HCT116 (cell line): Measurements from ENCODE around the gene PBLD. TPM values are rescaled to one million over a fixed set of nuclear protein-coding genes. Genes with fewer than 3 reads are reported as not detected.

Experiments used
- ATAC-seq: fragments of 200-7000 bp; cut with Tn5 transposase; 2 replicates; pipeline ENCODE4 v1.9.1; 2020; ENCODE audit warnings: mild to moderate bottlenecking, moderate library complexity
- BruUV-seq: library from RNA; stranded (reverse); fragments of 400-500 nt; replicated peaks from 2 replicates; lab custom pipeline; 2021; lab: Mats Ljungman, UMichigan
- CTCF ChIA-PET: fragments of 300-600 bp; sonication (Branson Sonifier 250); formaldehyde crosslinking; loops from one replicate; lab custom pipeline; 2021; ENCODE audit warnings: antibody characterized with exemption; lab: Charles Lee
- POLR2A ChIA-PET: fragments of 300-600, 350-600 bp; sonication (Branson Sonifier 250); formaldehyde crosslinking; loops from one replicate; lab custom pipeline; 2021; ENCODE audit warnings: antibody characterized with exemption; lab: Charles Lee
- RAD21 ChIA-PET, 2 experiments: fragments of 300-600 bp; sonication (Branson Sonifier 250); formaldehyde crosslinking; loops; one replicate each; lab custom pipeline; 2023; ENCODE audit warnings: low total read pairs in 2 of 2; ENCODE audit not compliant: uncharacterized antibody in 2 of 2, unreplicated experiment in 2 of 2, low non-redundant PET in 1 of 2; lab: Charles Lee
- DNase-seq: peaks from one replicate; pipeline ENCODE4 v3.0.0-alpha.2; 2010; ENCODE audit warnings: low read depth, low spot score
- H2AFZ ChIP-seq: fragments of 200-600 bp; shearing (Covaris generic), sonication (generic); 2 replicates; pipeline ENCODE4 v1.6.1; 2017; ENCODE audit warnings: low read depth, mixed run types, mixed read lengths, antibody characterized with exemption, low read length; ENCODE audit not compliant: poor library complexity, severe bottlenecking
- H3K27ac ChIP-seq: 2 replicates; pipeline ENCODE4 v1.5.1; 2012; ENCODE audit warnings: low read depth, low read length
- H3K27me3 ChIP-seq: fragments of 200-600 bp; sonication (generic); 2 replicates; pipeline ENCODE4 v1.6.1; 2016; ENCODE audit warnings: mixed run types, low read length, mixed read lengths; ENCODE audit not compliant: insufficient read depth
- H3K36me3 ChIP-seq, 2 experiments: fragments of 200-500 bp in 1 of 2; fragments of 200-600 bp in 1 of 2; sonication (Bioruptor generic) in 1 of 2; sonication (generic) in 1 of 2; 2 replicates each; pipeline versions ENCODE4 v1.5.1 to v1.6.1; 2014 to 2016; ENCODE audit warnings: low read length in 2 of 2, inconsistent platforms in 1 of 2, mixed read lengths in 1 of 2, mixed run types in 1 of 2; ENCODE audit not compliant: insufficient read depth in 2 of 2, control insufficient read depth in 1 of 2
- H3K4me1 ChIP-seq, 2 experiments: fragments of 200-600 bp in 1 of 2; sonication (generic) in 1 of 2; 2 replicates each; pipeline versions ENCODE4 v1.5.1 to v1.6.1; 2012 to 2017; ENCODE audit warnings: low read length in 2 of 2, inconsistent platforms in 1 of 2, mild to moderate bottlenecking in 1 of 2, mixed read lengths in 1 of 2, mixed run types in 1 of 2, moderate library complexity in 1 of 2; ENCODE audit not compliant: insufficient read depth in 2 of 2, control insufficient read depth in 1 of 2
- H3K4me2 ChIP-seq: fragments of 200-600 bp; sonication (generic); 2 replicates; pipeline ENCODE4 v1.6.1; 2017; ENCODE audit warnings: mixed run types, low read length, mixed read lengths
- H3K4me3 ChIP-seq, 2 experiments: fragments of 200-600 bp in 1 of 2; sonication (generic) in 1 of 2; replicated peaks in 1 of 2; 2 replicates each; pipeline ENCODE4 v1.5.1; 2011 to 2016; ENCODE audit warnings: low read length in 2 of 2, control low read depth in 1 of 2, low read depth in 1 of 2, mild to moderate bottlenecking in 1 of 2, mixed read lengths in 1 of 2, mixed run types in 1 of 2
- H3K79me2 ChIP-seq: fragments of 200-600 bp; sonication (generic); 2 replicates; pipeline ENCODE4 v1.6.1; 2017; ENCODE audit warnings: mild to moderate bottlenecking, mixed run types, low read length, moderate library complexity, mixed read lengths; ENCODE audit not compliant: insufficient read depth
- H3K9ac ChIP-seq: fragments of 200-600 bp; sonication (generic); 2 replicates; pipeline ENCODE4 v1.6.1; 2016; ENCODE audit warnings: low read length, mixed read lengths
- H3K9me2 ChIP-seq: fragments of 200-600 bp; sonication (generic), shearing (Covaris generic); 2 replicates; pipeline ENCODE4 v1.6.1; 2017; ENCODE audit warnings: mixed run types, mild to moderate bottlenecking, moderate library complexity; ENCODE audit not compliant: insufficient read depth
- H3K9me3 ChIP-seq, 2 experiments: fragments of 200-500 bp in 1 of 2; fragments of 200-600 bp in 1 of 2; sonication (Bioruptor generic) in 1 of 2; sonication (generic) in 1 of 2; 2 replicates each; pipeline ENCODE4 v1.6.1; 2014 to 2017; ENCODE audit warnings: low read length in 2 of 2, mixed read lengths in 2 of 2, inconsistent platforms in 1 of 2, low read depth in 1 of 2, mild to moderate bottlenecking in 1 of 2, mixed run types in 1 of 2, moderate library complexity in 1 of 2; ENCODE audit not compliant: control insufficient read depth in 1 of 2, insufficient read depth in 1 of 2
- H4K20me1 ChIP-seq: fragments of 200-600 bp; sonication (generic), shearing (Covaris generic); 2 replicates; pipeline ENCODE4 v1.6.1; 2017; ENCODE audit warnings: mixed run types, mild to moderate bottlenecking, moderate library complexity; ENCODE audit not compliant: insufficient read depth
- CBX3 ChIP-seq: IDR thresholded peaks from 2 replicates; pipeline ENCODE4 v1.6.1; 2012; ENCODE audit warnings: low read depth
- CTCF ChIP-seq, 3 experiments: fragments of 200-600 bp in 1 of 3; sonication (generic) in 1 of 3; IDR thresholded peaks in 2 of 3; conservative IDR thresholded peaks in 1 of 3; 2 replicates each; pipeline ENCODE4 v1.5.1; 2012 to 2017; ENCODE audit warnings: low read depth in 2 of 3, low read length in 2 of 3, antibody characterized with exemption in 1 of 3, borderline replicate concordance in 1 of 3, control low read depth in 1 of 3, mild to moderate bottlenecking in 1 of 3, mixed read lengths in 1 of 3, mixed run types in 1 of 3, moderate library complexity in 1 of 3; ENCODE audit not compliant: insufficient read depth in 1 of 3
- EGR1 ChIP-seq: IDR thresholded peaks from 2 replicates; pipeline ENCODE4 v1.6.1; 2012; ENCODE audit warnings: low read depth
- EZH2phosphoT487 ChIP-seq: fragments of 200-600 bp; IDR thresholded peaks from 2 replicates; pipeline ENCODE4 v1.6.1; 2018; ENCODE audit warnings: antibody characterized with exemption, borderline replicate concordance
- JUND ChIP-seq: IDR thresholded peaks from 2 replicates; pipeline ENCODE4 v1.6.1; 2012
- POLR2AphosphoS5 ChIP-seq: IDR thresholded peaks from 2 replicates; pipeline ENCODE4 v1.6.1; 2011; ENCODE audit warnings: mild to moderate bottlenecking, low read depth, low read length, moderate library complexity
- RAD21 ChIP-seq: IDR thresholded peaks from 2 replicates; pipeline ENCODE4 v1.6.1; 2012; ENCODE audit warnings: low read depth, mild to moderate bottlenecking
- SIN3A ChIP-seq: IDR thresholded peaks from 2 replicates; pipeline ENCODE4 v1.6.1; 2012; ENCODE audit warnings: low read depth
- SP1 ChIP-seq: IDR thresholded peaks from 2 replicates; pipeline ENCODE4 v1.6.1; 2012; ENCODE audit warnings: low read depth
- intact Hi-C: fragments of 100-400 bp; cut with micrococcal nuclease; formaldehyde crosslinking; loops from 2 replicates; pipeline ENCODE4 v1.10.0; 2022
- total RNA-seq: library from RNA; stranded (reverse); gene quantifications from one replicate; pipeline ENCODE4 v1.2.1, GENCODE V29; 2021; ENCODE audit not compliant: unreplicated experiment

The PBLD gene
- total RNA-seq, 1 experiment from 2014 or later: 2.2 TPM

GRCh38 chr10:68276224-68276623 is 56.5 kb downstream of the PBLD start:
- Histone ChIP-seq H3K27ac (no peak overlapping the region), H2AFZ (no peak overlapping the region), H3K4me3 (no peak overlapping the region), H3K4me1 (no peaks in the 10 kb centered on the region), H3K9me3 (peaks cover 0 to 8% of the 10 kb centered on the region in 2 experiments; a peak in 1 of 4 replicates), H3K9me2 (no peaks in the 10 kb centered on the region), H3K27me3 (no peaks in the 10 kb centered on the region), H3K36me3 (no peaks in the 10 kb centered on the region), H3K79me2 (no peaks in the 10 kb centered on the region)
- ATAC-seq: no peak
- no TSS peak for BruUV-seq
- RAD21 ChIA-PET: no interaction called here
- TF ChIP-seq POLR2AphosphoS5 (no peak), CBX3 (no peak), SIN3A (no peak), JUND (no peak), EGR1 (no peak)
- TF ChIP-seq, all 23 proteins: peak for 0
- POLR2A ChIA-PET: interaction anchor here (0.6 kb wide), 1 partner anchor 483 kb away, joined by 3 read pairs; no protein-coding TSS in a partner anchor
- H4K20me1 ChIP-seq: no peaks in the 10 kb centered on the region
- intact Hi-C loops: no loop called here
- no peak overlapping the region for H3K4me2 ChIP-seq
- CTCF ChIA-PET: no interaction called here
- no peak for DNase-seq
- H3K9ac ChIP-seq: no peak overlapping the region

GRCh38 chr10:68275600-68276126 is 57.1 kb downstream of the PBLD start:
- no peaks in the 10 kb centered on the region for H3K36me3 ChIP-seq
- no peaks in the 10 kb centered on the region for H3K27me3 ChIP-seq
- ATAC-seq (no peak), DNase-seq (no peak)
- no peaks in the 10 kb centered on the region for H3K79me2 ChIP-seq
- H3K9me2 ChIP-seq: no peaks in the 10 kb centered on the region
- H3K4me2 ChIP-seq: no peak overlapping the region
- H3K27ac ChIP-seq: no peak overlapping the region
- intact Hi-C loops: no loop called here
- TF ChIP-seq RAD21 (no peak), CTCF (IDR thresholded peaks at IDR 0.05 in 2 of 3, conservative IDR thresholded peaks at IDR 0.05 in 1 of 3; ENCODE audit: borderline replicate concordance in 1 of 3, insufficient read depth in 1 of 3, low read depth in 2 of 3, low read length in 2 of 3) (no peak), EZH2phosphoT487 (no peak), SP1 (no peak)
- ChIA-PET RAD21 (no interaction called here), CTCF (no interaction called here), POLR2A (interaction anchor here (0.6 kb wide), 2 partner anchors 483 to 654 kb away, joined by 3 read pairs; no protein-coding TSS in a partner anchor)
- peaks cover 0 to 8% of the 10 kb centered on the region in 2 experiments; a peak in 1 of 4 replicates for H3K9me3 ChIP-seq
- H4K20me1 ChIP-seq: no peaks in the 10 kb centered on the region
- no peak overlapping the region for H3K4me3 ChIP-seq
- no peak overlapping the region for H3K9ac ChIP-seq
- BruUV-seq: no TSS peak
- no peaks in the 10 kb centered on the region for H3K4me1 ChIP-seq
- no peak overlapping the region for H2AFZ ChIP-seq
